Naive thymus-derived CD8-positive, alpha-beta T cell (primary cell): ENCODE data around the gene TNFRSF25. TPM values are rescaled to one million over a fixed set of nuclear protein-coding genes. Genes with fewer than 3 reads are reported as not detected.

Experiments
- ATAC-seq, 2 donors: fragments of 150-1000 bp; cut with Tn5 transposase in 1 of 2; sonication (Bioruptor Pico), chemical (Tn5 transposase) in 1 of 2; 1 replicate in 1 of 2; 2 replicates in 1 of 2; pipeline ENCODE4 v1.10.0; 2021; ENCODE audit warnings: mild to moderate bottlenecking in 2 of 2, moderate library complexity in 2 of 2
- POLR2A ChIA-PET: fragments of 350-600 bp; sonication (Branson Sonifier 250); formaldehyde crosslinking; loops from one replicate; lab custom pipeline; 2021; ENCODE audit warnings: antibody characterized with exemption; lab: Charles Lee
- DNase-seq, 10 donors: peaks; one replicate each; pipeline versions ENCODE4 v3.0.0 to v3.0.0-alpha.2; 2020 to 2022
- H3K27ac Mint-ChIP-seq, 10 donors: one replicate each; pipeline ENCODE4 v1.8.0; 2020 to 2022; ENCODE audit warnings: mild to moderate bottlenecking in 10 of 10, mixed read lengths in 10 of 10, moderate library complexity in 4 of 10, inconsistent platforms in 1 of 10
- H3K27me3 Mint-ChIP-seq, 5 donors: one replicate each; pipeline ENCODE4 v1.8.0; 2021 to 2022; ENCODE audit warnings: mixed read lengths in 5 of 5
- H3K36me3 Mint-ChIP-seq, 3 donors: one replicate each; pipeline ENCODE4 v1.8.0; 2020 to 2022; ENCODE audit warnings: mixed read lengths in 3 of 3, mild to moderate bottlenecking in 2 of 3, inconsistent platforms in 1 of 3
- H3K4me1 Mint-ChIP-seq, 4 donors: one replicate each; pipeline ENCODE4 v1.8.0; 2021 to 2022; ENCODE audit warnings: mixed read lengths in 4 of 4
- H3K4me3 Mint-ChIP-seq, 10 donors: one replicate each; pipeline ENCODE4 v1.8.0; 2020 to 2022; ENCODE audit warnings: mild to moderate bottlenecking in 10 of 10, mixed read lengths in 10 of 10, moderate library complexity in 6 of 10, inconsistent platforms in 1 of 10
- H3K9me3 Mint-ChIP-seq, 9 donors: one replicate each; pipeline ENCODE4 v1.8.0; 2020 to 2022; ENCODE audit warnings: mixed read lengths in 9 of 9, mild to moderate bottlenecking in 3 of 9, inconsistent platforms in 1 of 9, moderate library complexity in 1 of 9
- polyA plus RNA-seq, 3 donors: library from polyadenylated mRNA; unstranded; fragments of 300-500 nt; fragmentation: Illumina TruSeq; gene quantifications; one replicate each; pipeline ENCODE4 v1.2.3, GENCODE V29; 2021
- total RNA-seq, 8 experiments: library from RNA in 2 of 8; stranded (reverse) in 2 of 8; gene quantifications; one replicate each; pipeline ENCODE4 v1.2.3 and lab custom pipeline; 2021 to 2026

Gene TNFRSF25
- total and polyA plus RNA-seq, 5 experiments from 2014 or later, result 7.2 to 381 (median 28.7) TPM

- H3K9me3 Mint-ChIP-seq, result no peaks in the 10 kb centered on the region
- H3K4me1 Mint-ChIP-seq, result peaks cover 24 to 45% (median 36%) of the 10 kb centered on the region in 4 donors
- DNase-seq (no peak), ATAC-seq (no peak)
- peaks cover 5 to 23% (median 16%) of the 10 kb centered on the region in 5 donors for H3K27me3 Mint-ChIP-seq
- peaks cover 0 to 2% (median 0%) of the 10 kb centered on the region in 3 donors for H3K36me3 Mint-ChIP-seq
- peak overlapping the region; percentile 76 to 87 (median 82) for H3K4me3 Mint-ChIP-seq
- POLR2A ChIA-PET, result interaction anchor here (1.0 to 6.2 kb wide), 16 partner anchors 8 to 211 kb away, joined by 3 to 43 read pairs (median 5); partner anchors contain the start of genes DNAJC11, KLHL21, NOL9 and TAS1R1
- H3K27ac Mint-ChIP-seq, result peak overlapping the region in 9 of 10 donors; percentile 42 to 86 (median 74)
Observed at GRCh38 chr1:6491081-6491449, 25.1 kb upstream of the TNFRSF25 start.

- DNase-seq (peak; percentile 20 to 72 (median 40)), ATAC-seq (peak; percentile 45 to 60)
- H3K9me3 Mint-ChIP-seq, result no peaks in the 10 kb centered on the region
- peak overlapping the region in 7 of 10 donors; percentile 34 to 86 (median 67) for H3K27ac Mint-ChIP-seq
- peak overlapping the region; percentile 76 to 87 (median 82) for H3K4me3 Mint-ChIP-seq
- peaks cover 5 to 27% (median 18%) of the 10 kb centered on the region in 5 donors for H3K27me3 Mint-ChIP-seq
- H3K36me3 Mint-ChIP-seq, result peaks cover 0 to 2% (median 0%) of the 10 kb centered on the region in 3 donors
- peaks cover 25 to 43% (median 31%) of the 10 kb centered on the region in 4 donors for H3K4me1 Mint-ChIP-seq
- POLR2A ChIA-PET, result interaction anchor here (1.0 to 6.2 kb wide), 17 partner anchors 9 to 211 kb away, joined by 3 to 43 read pairs (median 5); partner anchors contain the start of genes DNAJC11, KLHL21, NOL9 and TAS1R1
Observed at GRCh38 chr1:6490181-6491080, 24.5 kb upstream of the TNFRSF25 start.

GRCh38 chr1:6489799-6490180 lies 23.8 kb upstream of the TNFRSF25 start:
- Mint-ChIP-seq H3K27ac (peak overlapping the region in 3 of 10 donors; percentile 19 to 67 (median 58)), H3K36me3 (peaks cover 0 to 2% (median 0%) of the 10 kb centered on the region in 3 donors), H3K4me3 (peak overlapping the region; percentile 68 to 87 (median 76)), H3K27me3 (peaks cover 5 to 31% (median 18%) of the 10 kb centered on the region in 5 donors), H3K4me1 (peaks cover 25 to 43% (median 30%) of the 10 kb centered on the region in 4 donors), H3K9me3 (no peaks in the 10 kb centered on the region)
- ATAC-seq (peak; percentile 62 to 70), DNase-seq (peak; percentile 57 to 84 (median 75))
- POLR2A ChIA-PET, result interaction anchor here (1.0 to 6.2 kb wide), 10 partner anchors 10 to 141 kb away, joined by 3 to 43 read pairs (median 10); partner anchors contain the start of genes KLHL21, NOL9 and TAS1R1

- Mint-ChIP-seq H3K4me3 (peak overlapping the region in 2 of 10 donors; percentile 18 to 85), H3K9me3 (no peaks in the 10 kb centered on the region), H3K4me1 (peaks cover 22 to 43% (median 29%) of the 10 kb centered on the region in 4 donors)
Observed at GRCh38 chr1:6489383-6489765, 23.4 kb upstream of the TNFRSF25 start.

GRCh38 chr1:6488602-6489382 lies 22.8 kb upstream of the TNFRSF25 start:
- peaks cover 0 to 3% (median 0%) of the 10 kb centered on the region in 3 donors for H3K36me3 Mint-ChIP-seq
- no peak for ATAC-seq
- peaks cover 22 to 43% (median 29%) of the 10 kb centered on the region in 4 donors for H3K4me1 Mint-ChIP-seq
- H3K27me3 Mint-ChIP-seq, result peaks cover 5 to 37% (median 21%) of the 10 kb centered on the region in 5 donors
- DNase-seq, result no peak
- H3K4me3 Mint-ChIP-seq, result peak overlapping the region in 1 of 10 donors; percentile 18
- POLR2A ChIA-PET, result interaction anchor here (1.4 to 6.2 kb wide), 5 partner anchors 11 to 65 kb away, joined by 3 to 43 read pairs (median 11); partner anchors contain the start of genes NOL9 and TAS1R1
- peak overlapping the region in 1 of 10 donors; percentile 72 for H3K27ac Mint-ChIP-seq
- H3K9me3 Mint-ChIP-seq, result no peaks in the 10 kb centered on the region

More at GRCh38 chr1:6489383-6489765, 23.4 kb upstream of the TNFRSF25 start:
- no peak for ATAC-seq
- POLR2A ChIA-PET, result interaction anchor here (1.4 to 6.2 kb wide), 6 partner anchors 10 to 65 kb away, joined by 3 to 43 read pairs (median 20); partner anchors contain the start of genes NOL9 and TAS1R1
- H3K27ac Mint-ChIP-seq, result no peak overlapping the region
- DNase-seq, result no peak
- peaks cover 0 to 3% (median 0%) of the 10 kb centered on the region in 3 donors for H3K36me3 Mint-ChIP-seq
- H3K27me3 Mint-ChIP-seq, result peaks cover 5 to 36% (median 21%) of the 10 kb centered on the region in 5 donors

- ATAC-seq, result no peak
- Mint-ChIP-seq H3K4me1 (peaks cover 20 to 38% (median 24%) of the 10 kb centered on the region in 4 donors), H3K9me3 (no peaks in the 10 kb centered on the region), H3K27me3 (peaks cover 5 to 37% (median 21%) of the 10 kb centered on the region in 5 donors), H3K36me3 (peaks cover 0 to 3% (median 0%) of the 10 kb centered on the region in 3 donors), H3K27ac (peak overlapping the region in 1 of 10 donors; percentile 72), H3K4me3 (peak overlapping the region in 1 of 10 donors; percentile 22)
- DNase-seq, result no peak
- POLR2A ChIA-PET, result interaction anchor here (5.3 to 6.2 kb wide), 2 partner anchors 27 to 66 kb away, joined by 30 to 43 read pairs; partner anchors contain the start of genes NOL9 and TAS1R1
Observed at GRCh38 chr1:6487804-6488484, 22.0 kb upstream of the TNFRSF25 start.

GRCh38 chr1:6486433-6487011 lies 20.5 kb upstream of the TNFRSF25 start:
- no peaks in the 10 kb centered on the region for H3K9me3 Mint-ChIP-seq
- POLR2A ChIA-PET, result interaction anchor here (0.7 to 3.6 kb wide), 4 partner anchors 27 to 160 kb away, joined by 3 to 15 read pairs (median 6); partner anchors contain the start of genes NOL9, TAS1R1 and ZBTB48
- peak overlapping the region in 2 of 10 donors; percentile 25 to 69 for H3K27ac Mint-ChIP-seq
- peaks cover 13 to 25% (median 16%) of the 10 kb centered on the region in 4 donors for H3K4me1 Mint-ChIP-seq
- DNase-seq (peak; percentile 67 to 92 (median 83)), ATAC-seq (peak; percentile 74 to 76)
- H3K27me3 Mint-ChIP-seq, result peaks cover 7 to 37% (median 21%) of the 10 kb centered on the region in 5 donors
- H3K4me3 Mint-ChIP-seq, result peak overlapping the region in 6 of 10 donors; percentile 28 to 85 (median 61)
- peaks cover 0 to 3% (median 0%) of the 10 kb centered on the region in 3 donors for H3K36me3 Mint-ChIP-seq

GRCh38 chr1:6485168-6486101 lies 19.5 kb upstream of the TNFRSF25 start:
- H3K36me3 Mint-ChIP-seq, result peaks cover 0 to 3% (median 0%) of the 10 kb centered on the region in 3 donors
- H3K4me3 Mint-ChIP-seq, result peak overlapping the region in 1 of 10 donors; percentile 75
- ATAC-seq (no peak), DNase-seq (no peak)
- H3K27me3 Mint-ChIP-seq, result peaks cover 7 to 37% (median 21%) of the 10 kb centered on the region in 5 donors
- H3K9me3 Mint-ChIP-seq, result no peaks in the 10 kb centered on the region
- H3K27ac Mint-ChIP-seq, result peak overlapping the region in 1 of 10 donors; percentile 53
- POLR2A ChIA-PET, result interaction anchor here (0.7 to 3.6 kb wide), 5 partner anchors 26 to 161 kb away, joined by 3 to 15 read pairs (median 4); partner anchors contain the start of genes NOL9, TAS1R1 and ZBTB48
- H3K4me1 Mint-ChIP-seq, result peaks cover 7 to 19% (median 11%) of the 10 kb centered on the region in 4 donors

- peaks cover 0 to 3% (median 0%) of the 10 kb centered on the region in 3 donors for H3K36me3 Mint-ChIP-seq
- H3K27me3 Mint-ChIP-seq, result peaks cover 7 to 37% (median 21%) of the 10 kb centered on the region in 5 donors
- H3K4me3 Mint-ChIP-seq, result peak overlapping the region in 3 of 10 donors; percentile 55 to 60 (median 59)
- ATAC-seq (no peak), DNase-seq (no peak)
- POLR2A ChIA-PET, result interaction anchor here (3.6 kb wide), 1 partner anchor 69 kb away, joined by 15 read pairs; the partner anchor contains the start of genes NOL9 and TAS1R1
- H3K9me3 Mint-ChIP-seq, result no peaks in the 10 kb centered on the region
- peak overlapping the region in 2 of 10 donors; percentile 47 to 53 for H3K27ac Mint-ChIP-seq
- H3K4me1 Mint-ChIP-seq, result peaks cover 7 to 13% (median 9%) of the 10 kb centered on the region in 4 donors
Observed at GRCh38 chr1:6484826-6485167, 18.8 kb upstream of the TNFRSF25 start.

GRCh38 chr1:6483761-6484117 lies 17.8 kb upstream of the TNFRSF25 start:
- peak overlapping the region in 1 of 10 donors; percentile 4 for H3K27ac Mint-ChIP-seq
- POLR2A ChIA-PET, result interaction anchor here (0.6 to 3.6 kb wide), 2 partner anchors 70 to 83 kb away, joined by 3 to 15 read pairs; partner anchors contain the start of genes NOL9 and TAS1R1

More at GRCh38 chr1:6483761-6484117, 17.8 kb upstream of the TNFRSF25 start:
- DNase-seq (no peak), ATAC-seq (no peak)
- Mint-ChIP-seq H3K9me3 (no peaks in the 10 kb centered on the region), H3K36me3 (peaks cover 0 to 3% (median 0%) of the 10 kb centered on the region in 3 donors), H3K27me3 (peaks cover 7 to 37% (median 21%) of the 10 kb centered on the region in 5 donors), H3K4me1 (peaks cover 7 to 13% (median 9%) of the 10 kb centered on the region in 4 donors), H3K4me3 (no peak overlapping the region)
